ENCODE data around the gene MRGPRD. TPM values are rescaled to one million over a fixed set of nuclear protein-coding genes. Genes with fewer than 3 reads are reported as not detected.

The MRGPRD gene
- total RNA-seq, 1 donor from 2014 or later: not detected

DNA sequence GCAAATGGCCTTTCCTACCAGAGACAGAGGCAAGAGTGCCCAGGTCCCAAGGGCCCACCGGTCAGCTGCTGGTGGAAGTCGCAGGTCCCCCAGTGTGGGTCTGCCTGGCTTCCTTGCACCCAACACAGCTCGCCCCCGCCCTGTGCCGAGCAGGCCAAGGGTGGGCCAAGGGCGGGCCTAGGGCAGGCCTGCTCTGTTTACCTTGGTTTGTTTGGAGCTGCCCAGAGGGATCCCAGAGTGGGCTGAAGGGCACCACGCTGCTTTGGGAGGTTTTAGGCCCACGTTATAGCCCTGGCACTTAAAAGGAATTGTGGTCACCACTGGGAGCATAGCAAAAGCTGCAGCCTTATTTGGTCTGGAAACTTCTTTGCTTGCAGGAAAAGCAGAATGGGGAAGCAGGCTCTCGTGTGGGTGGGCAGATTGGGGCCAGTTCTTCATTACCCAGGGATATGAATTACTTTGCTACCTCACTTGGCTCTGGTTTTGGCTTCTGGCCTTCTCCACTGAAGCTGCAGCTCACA lies 38.0 kb downstream of the MRGPRD start:
- no peak overlapping the region for H3K4me3 ChIP-seq
- intact Hi-C loops (cut with micrococcal nuclease): no loop called here
- H3K36me3 ChIP-seq: peaks cover 25% of the 10 kb centered on the region
- no peaks in the 10 kb centered on the region for H3K9me3 ChIP-seq (replicated peaks)
- H3K27ac ChIP-seq (replicated peaks): no peak overlapping the region
- no peak for DNase-seq
- H3K4me1 ChIP-seq: peaks cover 12% of the 10 kb centered on the region
- H3K27me3 ChIP-seq (ENCODE audit: low read depth): no peaks in the 10 kb centered on the region
- TF ChIP-seq, protein P1, sequence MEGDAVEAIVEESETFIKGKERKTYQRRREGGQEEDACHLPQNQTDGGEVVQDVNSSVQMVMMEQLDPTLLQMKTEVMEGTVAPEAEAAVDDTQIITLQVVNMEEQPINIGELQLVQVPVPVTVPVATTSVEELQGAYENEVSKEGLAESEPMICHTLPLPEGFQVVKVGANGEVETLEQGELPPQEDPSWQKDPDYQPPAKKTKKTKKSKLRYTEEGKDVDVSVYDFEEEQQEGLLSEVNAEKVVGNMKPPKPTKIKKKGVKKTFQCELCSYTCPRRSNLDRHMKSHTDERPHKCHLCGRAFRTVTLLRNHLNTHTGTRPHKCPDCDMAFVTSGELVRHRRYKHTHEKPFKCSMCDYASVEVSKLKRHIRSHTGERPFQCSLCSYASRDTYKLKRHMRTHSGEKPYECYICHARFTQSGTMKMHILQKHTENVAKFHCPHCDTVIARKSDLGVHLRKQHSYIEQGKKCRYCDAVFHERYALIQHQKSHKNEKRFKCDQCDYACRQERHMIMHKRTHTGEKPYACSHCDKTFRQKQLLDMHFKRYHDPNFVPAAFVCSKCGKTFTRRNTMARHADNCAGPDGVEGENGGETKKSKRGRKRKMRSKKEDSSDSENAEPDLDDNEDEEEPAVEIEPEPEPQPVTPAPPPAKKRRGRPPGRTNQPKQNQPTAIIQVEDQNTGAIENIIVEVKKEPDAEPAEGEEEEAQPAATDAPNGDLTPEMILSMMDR (IDR thresholded peaks at IDR 0.05; ENCODE audit: borderline replicate concordance): no peak

DNA sequence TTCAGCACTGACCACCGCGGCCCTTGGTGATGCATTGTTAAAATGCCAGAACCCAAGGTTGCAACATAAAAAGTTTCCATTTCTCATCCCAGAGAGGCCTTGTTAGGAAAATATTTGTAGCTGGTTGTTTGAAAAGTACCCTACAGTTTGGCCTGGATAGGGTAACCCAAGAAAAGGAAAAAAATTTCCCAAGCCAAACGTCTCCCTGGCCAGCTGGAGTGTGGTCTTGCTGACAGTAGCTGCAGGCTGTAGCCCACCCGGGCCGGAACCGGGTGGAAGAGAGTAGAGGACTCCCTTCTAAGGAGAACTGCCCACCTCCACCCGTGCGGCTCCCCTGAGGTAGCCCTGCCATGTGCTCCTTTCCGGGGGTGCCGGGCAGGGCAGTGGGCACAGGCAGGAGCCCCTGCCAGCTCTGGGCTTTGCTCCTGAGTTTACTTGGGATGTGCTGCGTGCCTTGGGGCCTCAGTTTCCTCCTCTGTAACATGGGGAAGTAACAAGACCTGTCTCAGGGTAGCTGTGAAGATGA lies 38.6 kb downstream of the MRGPRD start:
- Histone ChIP-seq H3K27ac (replicated peaks) (no peak overlapping the region), H3K27me3 (ENCODE audit: low read depth) (no peaks in the 10 kb centered on the region), H3K36me3 (peaks cover 32% of the 10 kb centered on the region), H3K4me1 (peaks cover 12% of the 10 kb centered on the region), H3K9me3 (replicated peaks) (no peaks in the 10 kb centered on the region), H3K4me3 (no peak overlapping the region)
- DNase-seq: no peak
- TF ChIP-seq, protein P1 (IDR thresholded peaks at IDR 0.05; ENCODE audit: borderline replicate concordance): no peak
- intact Hi-C loops (cut with micrococcal nuclease): no loop called here

DNA sequence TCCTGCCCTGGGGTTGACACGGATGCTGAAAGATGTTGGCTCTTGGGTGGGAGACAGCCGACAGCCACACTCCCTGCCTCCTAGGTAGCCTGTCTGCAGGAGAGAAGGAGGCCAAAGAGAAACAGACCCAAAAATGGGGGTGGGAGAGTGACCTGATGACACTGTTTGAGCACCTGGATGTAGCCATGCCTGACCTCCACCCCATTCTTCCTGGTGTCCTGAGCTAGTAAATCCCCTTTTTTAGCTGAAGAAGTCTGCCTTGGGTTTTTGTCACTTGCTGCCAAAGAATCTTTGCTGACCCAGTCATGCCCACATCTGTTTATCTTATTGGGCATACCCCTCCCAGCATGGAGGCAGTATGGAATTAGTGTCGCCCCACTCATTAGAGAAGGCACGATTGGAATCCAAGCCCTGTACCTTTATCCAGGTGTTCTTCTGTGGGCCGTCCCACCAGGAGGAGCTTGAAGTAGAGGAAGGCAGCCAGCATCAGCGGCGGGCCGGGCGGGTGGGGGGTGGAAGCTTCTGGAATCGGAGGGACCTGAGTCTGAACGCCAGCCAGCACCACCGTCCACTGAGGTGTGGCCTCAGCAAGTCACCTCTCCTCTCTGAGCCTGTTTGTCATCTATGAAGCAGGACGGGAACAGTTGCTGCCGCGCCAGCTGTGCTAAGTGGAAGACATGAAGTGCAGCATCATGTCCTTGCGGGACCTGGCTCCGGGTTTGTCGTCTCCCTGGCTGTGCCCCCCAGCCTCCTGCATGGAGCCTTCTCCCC lies 39.3 kb downstream of the MRGPRD start:
- Histone ChIP-seq H3K9me3 (replicated peaks) (no peaks in the 10 kb centered on the region), H3K27me3 (ENCODE audit: low read depth) (no peaks in the 10 kb centered on the region), H3K36me3 (peaks cover 38% of the 10 kb centered on the region), H3K4me1 (peaks cover 5% of the 10 kb centered on the region), H3K4me3 (no peak overlapping the region), H3K27ac (replicated peaks) (no peak overlapping the region)
- intact Hi-C loops (cut with micrococcal nuclease): no loop called here
- TF ChIP-seq, protein P1 (IDR thresholded peaks at IDR 0.05; ENCODE audit: borderline replicate concordance): no peak
- no peak for DNase-seq

DNA sequence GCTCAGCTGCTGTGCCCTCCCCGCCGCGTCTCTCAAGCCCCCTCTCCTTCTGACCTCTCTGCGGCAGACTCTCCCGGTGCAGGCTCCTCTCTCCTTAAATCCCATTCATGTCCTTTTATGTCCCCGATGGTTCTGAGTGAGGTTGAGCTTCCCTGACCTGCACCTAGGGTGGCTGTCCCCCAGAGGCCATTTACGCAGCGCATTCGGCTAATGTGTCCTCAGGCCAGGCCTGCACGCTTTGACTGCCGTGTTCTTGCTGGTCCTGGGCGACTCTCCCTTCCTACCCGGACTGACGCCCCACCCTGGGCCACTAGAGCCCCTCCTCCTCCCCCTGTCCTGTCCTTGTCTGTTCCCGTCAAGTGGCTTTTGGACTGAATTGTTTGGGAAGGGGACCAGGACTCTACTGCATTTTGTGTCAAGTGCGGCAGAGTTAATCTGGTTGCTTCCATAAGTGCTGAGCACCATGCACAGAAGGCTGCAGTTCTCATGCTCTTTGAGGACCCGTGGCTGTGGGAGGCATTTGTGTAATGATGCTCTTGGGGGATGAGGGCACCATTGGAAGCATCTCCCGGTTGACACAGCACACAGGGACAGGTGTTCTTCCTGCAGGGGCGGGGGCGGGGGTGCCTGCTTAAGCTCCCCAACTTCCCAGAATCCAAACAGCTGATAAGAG lies 40.0 kb downstream of the MRGPRD start:
- H3K4me1 ChIP-seq: peaks cover 3% of the 10 kb centered on the region
- H3K4me3 ChIP-seq: no peak overlapping the region
- no peaks in the 10 kb centered on the region for H3K27me3 ChIP-seq (ENCODE audit: low read depth)
- no peaks in the 10 kb centered on the region for H3K9me3 ChIP-seq (replicated peaks)
- H3K36me3 ChIP-seq: peaks cover 45% of the 10 kb centered on the region
- TF ChIP-seq, protein P1 (IDR thresholded peaks at IDR 0.05; ENCODE audit: borderline replicate concordance): no peak
- intact Hi-C loops (cut with micrococcal nuclease): no loop called here
- no peak overlapping the region for H3K27ac ChIP-seq (replicated peaks)
- no peak for DNase-seq

DNA sequence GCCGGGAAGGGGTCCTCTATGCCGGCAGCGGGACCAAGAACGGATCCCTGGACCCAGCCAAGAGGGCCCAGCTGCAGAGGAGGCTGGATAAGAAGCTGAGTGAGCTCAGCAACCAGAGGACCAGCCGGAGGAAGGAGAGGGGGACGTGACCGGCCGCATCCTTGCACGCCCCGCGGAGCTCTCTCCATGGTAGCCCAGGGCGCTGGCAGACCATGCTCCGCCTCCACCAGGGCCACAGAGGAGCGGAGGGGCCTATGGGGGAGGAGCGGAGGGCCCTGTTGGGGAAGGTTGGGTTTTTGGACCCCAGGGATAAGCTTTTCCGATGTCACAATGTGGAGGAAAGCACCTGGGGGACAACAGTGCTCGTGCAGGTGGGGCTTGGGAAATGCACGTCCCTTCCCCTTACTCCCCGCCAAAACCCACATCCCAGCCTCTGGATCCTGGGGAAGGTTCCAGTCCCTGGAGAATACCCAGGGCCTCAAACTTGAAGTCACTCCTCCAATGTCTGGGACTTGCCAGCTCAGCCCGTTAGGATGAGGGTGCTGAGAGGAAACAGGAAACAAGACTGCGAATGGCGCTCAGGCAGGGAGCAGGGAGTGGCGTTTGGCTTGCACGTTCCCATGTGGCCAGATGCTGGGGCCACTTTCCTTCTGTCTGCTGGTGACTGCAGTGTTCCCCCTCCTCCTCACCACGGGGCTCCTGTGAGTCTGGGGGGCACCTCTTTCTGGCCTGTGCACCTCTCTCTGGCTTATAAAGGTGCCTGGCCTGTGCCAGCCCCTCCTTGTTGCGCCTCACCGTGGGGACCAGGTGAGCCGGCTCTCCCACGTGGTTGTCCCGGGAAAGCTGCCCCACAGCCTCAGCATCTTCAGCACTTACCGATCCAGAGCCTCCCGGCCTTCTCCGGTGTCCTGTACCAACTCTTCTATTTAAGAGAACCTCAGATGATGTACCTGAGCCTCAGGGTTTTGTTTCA lies 40.9 kb downstream of the MRGPRD start:
- Histone ChIP-seq H3K27me3 (ENCODE audit: low read depth) (no peaks in the 10 kb centered on the region), H3K36me3 (peaks cover 55% of the 10 kb centered on the region), H3K9me3 (replicated peaks) (no peaks in the 10 kb centered on the region), H3K27ac (replicated peaks) (no peak overlapping the region), H3K4me3 (no peak overlapping the region), H3K4me1 (peaks cover 3% of the 10 kb centered on the region)
- intact Hi-C loops (cut with micrococcal nuclease): no loop called here
- DNase-seq: no peak
- TF ChIP-seq, protein P1 (IDR thresholded peaks at IDR 0.05; ENCODE audit: borderline replicate concordance): no peak
